HFFc6 (cell line): ENCODE results near the gene MS4A6A. TPM values are rescaled to one million over a fixed set of nuclear protein-coding genes. Genes with fewer than 3 reads are reported as not detected.
"Not testable (repeated sequence)": the region's sequence is repeated elsewhere in the genome, so short reads cannot be mapped to it uniquely, and the experiment has no call there.

Experiments
- DNase-seq: peaks from one replicate; pipeline ENCODE4 v3.0.0-alpha.2; 2018
- H3K27ac Mint-ChIP-seq: 2 replicates; pipeline ENCODE4 v1.8.0; 2020; ENCODE audit warnings: mild to moderate bottlenecking, mixed read lengths
- H3K27me3 Mint-ChIP-seq: 2 replicates; pipeline ENCODE4 v1.8.0; 2021; ENCODE audit warnings: mild to moderate bottlenecking, moderate library complexity, mixed read lengths; ENCODE audit not compliant: insufficient read depth
- H3K36me3 Mint-ChIP-seq: 2 replicates; pipeline ENCODE4 v1.8.0; 2021; ENCODE audit warnings: low read depth, mixed read lengths
- H3K4me1 Mint-ChIP-seq: 2 replicates; pipeline ENCODE4 v1.8.0; 2020; ENCODE audit warnings: low read depth, mixed read lengths
- H3K4me3 Mint-ChIP-seq: 2 replicates; pipeline ENCODE4 v1.8.0; 2020; ENCODE audit warnings: mild to moderate bottlenecking, moderate library complexity, mixed read lengths
- H3K9me3 Mint-ChIP-seq: 2 replicates; pipeline ENCODE4 v1.8.0; 2020; ENCODE audit warnings: mild to moderate bottlenecking, mixed read lengths
- CTCF ChIP-seq: fragments of 200-600 bp; sonication (generic); IDR thresholded peaks from 2 replicates; pipeline ENCODE4 v1.5.0; 2021; ENCODE audit warnings: antibody characterized with exemption, mild to moderate bottlenecking
- total RNA-seq, 6 experiments: library from RNA; stranded (reverse); fragmentation: NEBNext Ultra II Directional; extraction: Animal tissue kit (Norgen Biotek cat#: 25700); gene quantifications; 2 replicates in 1 of 6; 3 replicates in 5 of 6; pipeline ENCODE4 v1.2.3, GENCODE V29; 2021

MS4A6A gene
- total RNA-seq, 6 experiments from 2014 or later: not detected

- Mint-ChIP-seq H3K4me3 (no peak overlapping the region), H3K27ac (no peak overlapping the region), H3K4me1 (no peaks in the 10 kb centered on the region), H3K27me3 (no peaks in the 10 kb centered on the region), H3K9me3 (peaks cover 10% of the 10 kb centered on the region), H3K36me3 (no peaks in the 10 kb centered on the region)
- no peak for TF ChIP-seq CTCF
- DNase-seq: no peak
Observed at GRCh38 chr11:60206616-60207015, 23.7 kb upstream of the MS4A6A start.

GRCh38 chr11:60204922-60205321, 22.0 kb upstream of the MS4A6A start:
- TF ChIP-seq CTCF: no peak
- no peaks in the 10 kb centered on the region for H3K4me1 Mint-ChIP-seq

GRCh38 chr11:60201334-60201733, 18.5 kb upstream of the MS4A6A start:
- not testable (repeated sequence) for H3K36me3 Mint-ChIP-seq, H3K4me3 Mint-ChIP-seq, H3K27me3 Mint-ChIP-seq, H3K27ac Mint-ChIP-seq, H3K9me3 Mint-ChIP-seq, DNase-seq, H3K4me1 Mint-ChIP-seq

More at GRCh38 chr11:60204922-60205321, 22.0 kb upstream of the MS4A6A start:
- Mint-ChIP-seq H3K27me3 (no peaks in the 10 kb centered on the region), H3K9me3 (peaks cover 4% of the 10 kb centered on the region), H3K4me3 (no peak overlapping the region), H3K36me3 (no peaks in the 10 kb centered on the region), H3K27ac (no peak overlapping the region)
- no peak for DNase-seq

DNA sequence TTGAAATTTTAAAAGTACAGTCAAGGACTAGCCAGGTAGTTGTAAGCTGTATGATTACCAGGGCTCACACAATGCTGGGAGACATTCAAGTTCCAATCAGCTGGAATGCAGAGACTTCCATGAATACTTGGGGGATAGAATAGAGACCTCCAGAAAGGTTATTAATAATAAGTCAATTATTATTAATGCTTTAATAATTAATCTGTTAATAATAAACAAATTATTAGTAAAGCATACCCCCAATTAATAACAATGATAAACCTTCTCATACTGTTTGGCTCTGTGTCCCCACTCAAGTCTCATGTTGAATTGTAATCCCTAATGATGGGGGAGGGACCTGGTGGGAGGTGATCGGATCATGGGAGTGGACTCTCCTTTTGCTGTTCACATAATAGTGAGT, 14.6 kb upstream of the MS4A6A start:
- H3K4me3 Mint-ChIP-seq: no peak overlapping the region
- TF ChIP-seq CTCF: no peak
- no peaks in the 10 kb centered on the region for H3K27me3 Mint-ChIP-seq
- no peaks in the 10 kb centered on the region for H3K4me1 Mint-ChIP-seq
- no peaks in the 10 kb centered on the region; the same call in 1 of the 2 replicates for H3K9me3 Mint-ChIP-seq
- no peaks in the 10 kb centered on the region for H3K36me3 Mint-ChIP-seq
- DNase-seq: no peak
- no peak overlapping the region for H3K27ac Mint-ChIP-seq

- Mint-ChIP-seq H3K4me1 (no peaks in the 10 kb centered on the region), H3K4me3 (no peak overlapping the region), H3K27ac (no peak overlapping the region), H3K36me3 (no peaks in the 10 kb centered on the region), H3K9me3 (no peaks in the 10 kb centered on the region; the same call in 1 of the 2 replicates), H3K27me3 (no peaks in the 10 kb centered on the region; the same call in 1 of the 2 replicates)
- no peak for TF ChIP-seq CTCF
- no peak for DNase-seq
Observed at GRCh38 chr11:60195923-60196368, 13.1 kb upstream of the MS4A6A start.

GRCh38 chr11:60194511-60194910, 11.6 kb upstream of the MS4A6A start:
- no peaks in the 10 kb centered on the region; the same call in 1 of the 2 replicates for H3K9me3 Mint-ChIP-seq

More at GRCh38 chr11:60194511-60194910, 11.6 kb upstream of the MS4A6A start:
- H3K4me3 Mint-ChIP-seq: no peak overlapping the region
- DNase-seq: no peak
- no peak overlapping the region for H3K27ac Mint-ChIP-seq
- no peaks in the 10 kb centered on the region; the same call in 1 of the 2 replicates for H3K27me3 Mint-ChIP-seq
- TF ChIP-seq CTCF: no peak
- H3K4me1 Mint-ChIP-seq: no peaks in the 10 kb centered on the region
- H3K36me3 Mint-ChIP-seq: no peaks in the 10 kb centered on the region
